GM19463 (cell line): ENCODE data around the gene ZNF23.

Experiments
- ATAC-seq: cut with Tn5 transposase; IDR thresholded peaks from one replicate; pipeline ENCODE4 v1.9.1; 2021; ENCODE audit warnings: mild to moderate bottlenecking, moderate library complexity; ENCODE audit not compliant: unreplicated experiment

The ZNF23 gene

DNA sequence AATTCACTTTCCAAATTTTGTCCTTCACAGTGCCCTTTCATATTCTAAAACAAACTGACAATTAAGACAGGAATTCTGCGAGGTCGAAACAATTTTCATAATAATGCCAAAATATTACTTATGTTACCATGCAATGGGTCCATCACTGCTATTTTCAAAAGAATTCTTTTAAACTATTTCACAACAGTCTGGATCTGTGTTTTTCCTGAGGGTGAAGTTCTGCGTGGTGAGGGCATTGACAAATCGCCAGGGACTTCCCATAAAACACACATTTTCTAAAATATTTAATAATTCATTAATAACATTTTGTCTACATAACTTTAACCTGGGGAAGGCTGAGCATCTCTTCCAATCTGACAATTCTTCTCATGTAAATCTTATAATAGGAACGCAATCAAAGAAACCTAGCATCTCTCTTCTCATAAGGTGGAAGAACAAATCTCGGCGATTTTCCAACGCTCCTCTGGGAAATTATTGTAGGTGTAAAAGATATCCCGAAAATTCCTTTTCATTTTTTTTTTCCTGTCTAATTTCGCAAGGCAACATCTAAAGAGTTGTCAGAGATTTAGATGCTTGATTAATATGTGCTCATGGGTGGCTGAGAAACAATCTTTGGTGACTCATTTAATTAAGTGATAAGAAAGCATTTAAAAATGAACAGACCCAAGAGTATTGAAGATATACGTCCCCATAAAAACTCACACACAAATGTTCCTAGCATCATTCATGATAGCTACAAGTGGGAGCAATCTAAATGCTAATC lies 62.1 kb downstream of the ZNF23 start:
- ATAC-seq, result no peak
